Caco-2 (cell line): ENCODE data around the gene ZDHHC14. TPM values are rescaled to one million over a fixed set of nuclear protein-coding genes. Genes with fewer than 3 reads are reported as not detected.

ENCODE experiments used
- BruUV-seq: library from RNA; stranded (reverse); fragments of 400-500 nt; replicated peaks from 2 replicates; lab custom pipeline; 2021; lab: Mats Ljungman, UMichigan
- CTCF ChIA-PET: fragments of 300-600 bp; sonication (Branson Sonifier 250); formaldehyde crosslinking; loops from one replicate; lab custom pipeline; 2022; ENCODE audit warnings: antibody characterized with exemption; lab: Charles Lee
- POLR2A ChIA-PET: fragments of 300-600 bp; sonication (Branson Sonifier 250); formaldehyde crosslinking; loops from one replicate; lab custom pipeline; 2022; ENCODE audit warnings: antibody characterized with exemption; lab: Charles Lee
- DNase-seq, 2 experiments: peaks; one replicate each; pipeline versions ENCODE4 v3.0.0 to v3.0.0-alpha.2; 2020 to 2022
- H3K27me3 ChIP-seq: replicated peaks from 2 replicates; pipeline ENCODE4 v1.6.0; 2011; ENCODE audit warnings: low read length; ENCODE audit not compliant: control insufficient read depth, insufficient read depth
- H3K36me3 ChIP-seq: 2 replicates; pipeline ENCODE4 v1.5.1; 2011; ENCODE audit warnings: low read length; ENCODE audit not compliant: control insufficient read depth, insufficient read depth
- H3K4me1 ChIP-seq: fragments of 250-450 bp; sonication (Bioruptor Pico); 2 replicates; pipeline ENCODE4 v1.5.1; 2020; ENCODE audit warnings: mild to moderate bottlenecking
- H3K4me3 ChIP-seq: 2 replicates; pipeline ENCODE4 v1.5.1; 2011; ENCODE audit warnings: low read depth, mild to moderate bottlenecking, control low read depth, low read length
- H3K9me3 ChIP-seq: fragments of 250-450 bp; sonication (Bioruptor Pico); 2 replicates; pipeline ENCODE4 v1.5.1; 2020; ENCODE audit warnings: mild to moderate bottlenecking, moderate library complexity
- H3K27ac Mint-ChIP-seq: one replicate; pipeline ENCODE4 v1.8.0; 2022; ENCODE audit warnings: mixed read lengths; ENCODE audit not compliant: unreplicated experiment
- H3K27me3 Mint-ChIP-seq: one replicate; pipeline ENCODE4 v1.8.0; 2022; ENCODE audit warnings: mixed read lengths; ENCODE audit not compliant: insufficient read depth, unreplicated experiment
- H3K36me3 Mint-ChIP-seq: one replicate; pipeline ENCODE4 v1.8.0; 2022; ENCODE audit warnings: mild to moderate bottlenecking, mixed read lengths; ENCODE audit not compliant: insufficient read depth, unreplicated experiment
- H3K4me1 Mint-ChIP-seq: one replicate; pipeline ENCODE4 v1.8.0; 2022; ENCODE audit warnings: low read depth, mixed read lengths; ENCODE audit not compliant: unreplicated experiment
- H3K4me3 Mint-ChIP-seq: one replicate; pipeline ENCODE4 v1.8.0; 2022; ENCODE audit warnings: mild to moderate bottlenecking, moderate library complexity, mixed read lengths; ENCODE audit not compliant: unreplicated experiment
- H3K9me3 Mint-ChIP-seq: one replicate; pipeline ENCODE4 v1.8.0; 2022; ENCODE audit warnings: mixed read lengths; ENCODE audit not compliant: unreplicated experiment
- intact Hi-C: fragments of 100-400 bp; cut with micrococcal nuclease; formaldehyde crosslinking; loops from one replicate; pipeline ENCODE4 v1.10.0; 2022; ENCODE audit not compliant: unreplicated experiment
- total RNA-seq: library from RNA; stranded (reverse); gene quantifications from 2 replicates; pipeline ENCODE4 v1.2.3, GENCODE V29; 2022
- TF ChIP-seq, protein P1 (sequence below), 2 experiments: fragments of 200-600 bp in 1 of 2; IDR thresholded peaks; 1 replicate in 1 of 2; 2 replicates in 1 of 2; pipeline versions ENCODE4 v1.5.1 to v1.8.0; 2011 to 2022; ENCODE audit warnings: antibody characterized with exemption in 1 of 2, control low read depth in 1 of 2, inconsistent platforms in 1 of 2, low read depth in 1 of 2, low read length in 1 of 2, mild to moderate bottlenecking in 1 of 2, moderate library complexity in 1 of 2; ENCODE audit not compliant: insufficient read depth in 1 of 2, severe bottlenecking in 1 of 2, unreplicated experiment in 1 of 2

The ZDHHC14 gene
- total RNA-seq, 1 experiment from 2014 or later = 22.1 TPM

DNA sequence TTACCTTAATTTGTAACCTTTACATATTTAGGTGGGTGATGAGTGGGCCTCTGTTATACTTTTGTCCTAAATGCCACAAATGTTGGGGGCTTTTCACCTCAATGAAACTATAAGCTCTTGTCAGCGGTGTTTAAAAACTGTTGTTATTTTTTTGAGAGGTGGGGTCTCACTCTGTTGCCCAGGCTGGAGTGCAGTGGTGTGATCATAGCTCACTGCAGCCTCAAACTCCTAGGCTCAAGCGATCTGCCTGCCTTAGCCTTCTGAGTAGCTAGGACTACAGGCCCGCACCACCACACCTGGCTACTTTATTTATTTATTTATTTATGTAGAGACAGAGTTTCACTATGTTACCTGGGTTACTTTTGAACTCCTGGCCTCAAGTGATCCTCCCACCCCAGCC is 66.7 kb downstream of the ZDHHC14 start:
- Histone ChIP-seq H3K9me3 (no peaks in the 10 kb centered on the region), H3K27me3 (no peaks in the 10 kb centered on the region), H3K4me3 (no peak overlapping the region), H3K36me3 (no peaks in the 10 kb centered on the region), H3K4me1 (peaks cover 13% of the 10 kb centered on the region)
- no peak overlapping the region for H3K27ac Mint-ChIP-seq
- ChIA-PET POLR2A (no interaction called here), CTCF (no interaction called here)
- no peaks in the 10 kb centered on the region for H3K27me3 Mint-ChIP-seq
- H3K4me1 Mint-ChIP-seq = peaks cover 11% of the 10 kb centered on the region
- BruUV-seq = no TSS peak
- no peak for DNase-seq
- H3K4me3 Mint-ChIP-seq = no peak overlapping the region
- H3K36me3 Mint-ChIP-seq = peaks cover 17% of the 10 kb centered on the region
- TF ChIP-seq, protein P1, sequence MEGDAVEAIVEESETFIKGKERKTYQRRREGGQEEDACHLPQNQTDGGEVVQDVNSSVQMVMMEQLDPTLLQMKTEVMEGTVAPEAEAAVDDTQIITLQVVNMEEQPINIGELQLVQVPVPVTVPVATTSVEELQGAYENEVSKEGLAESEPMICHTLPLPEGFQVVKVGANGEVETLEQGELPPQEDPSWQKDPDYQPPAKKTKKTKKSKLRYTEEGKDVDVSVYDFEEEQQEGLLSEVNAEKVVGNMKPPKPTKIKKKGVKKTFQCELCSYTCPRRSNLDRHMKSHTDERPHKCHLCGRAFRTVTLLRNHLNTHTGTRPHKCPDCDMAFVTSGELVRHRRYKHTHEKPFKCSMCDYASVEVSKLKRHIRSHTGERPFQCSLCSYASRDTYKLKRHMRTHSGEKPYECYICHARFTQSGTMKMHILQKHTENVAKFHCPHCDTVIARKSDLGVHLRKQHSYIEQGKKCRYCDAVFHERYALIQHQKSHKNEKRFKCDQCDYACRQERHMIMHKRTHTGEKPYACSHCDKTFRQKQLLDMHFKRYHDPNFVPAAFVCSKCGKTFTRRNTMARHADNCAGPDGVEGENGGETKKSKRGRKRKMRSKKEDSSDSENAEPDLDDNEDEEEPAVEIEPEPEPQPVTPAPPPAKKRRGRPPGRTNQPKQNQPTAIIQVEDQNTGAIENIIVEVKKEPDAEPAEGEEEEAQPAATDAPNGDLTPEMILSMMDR (IDR thresholded peaks at IDR 0.05; ENCODE audit: insufficient read depth in 1 of 2, low read depth in 1 of 2, low read length in 1 of 2, severe bottlenecking in 1 of 2, unreplicated experiment in 1 of 2) = no peak
- H3K9me3 Mint-ChIP-seq = no peaks in the 10 kb centered on the region
- intact Hi-C loops = no loop called here

DNA sequence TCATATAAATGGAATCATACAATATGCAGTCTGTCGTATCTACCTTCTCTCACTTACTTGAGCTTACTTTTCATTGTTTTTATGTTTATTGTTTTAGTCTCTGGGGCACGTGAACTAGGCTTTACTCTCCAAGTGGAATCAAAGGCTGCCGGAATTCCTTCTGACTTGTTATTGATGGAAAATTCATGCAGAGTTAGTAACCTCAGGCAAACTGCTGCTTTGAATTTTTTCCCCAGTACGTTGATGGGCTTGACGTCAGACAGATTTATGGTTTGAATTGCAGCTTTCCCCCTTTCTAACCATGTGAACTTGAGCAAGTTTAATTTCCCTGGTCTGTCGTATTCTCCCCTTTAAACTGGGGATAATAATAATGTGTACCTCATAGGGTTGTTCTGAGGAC is 68.6 kb downstream of the ZDHHC14 start:
- Histone ChIP-seq H3K4me1 (peaks cover 13% of the 10 kb centered on the region), H3K9me3 (no peaks in the 10 kb centered on the region), H3K36me3 (no peaks in the 10 kb centered on the region), H3K4me3 (no peak overlapping the region), H3K27me3 (no peaks in the 10 kb centered on the region)
- Mint-ChIP-seq H3K36me3 (peaks cover 5% of the 10 kb centered on the region), H3K27me3 (no peaks in the 10 kb centered on the region), H3K9me3 (no peaks in the 10 kb centered on the region), H3K4me1 (peaks cover 11% of the 10 kb centered on the region), H3K27ac (peak overlapping the region; percentile 41), H3K4me3 (peak overlapping the region; percentile 36)
- DNase-seq = no peak
- ChIA-PET CTCF (no interaction called here), POLR2A (no interaction called here)
- TF ChIP-seq, protein P1 (IDR thresholded peaks at IDR 0.05; ENCODE audit: insufficient read depth in 1 of 2, low read depth in 1 of 2, low read length in 1 of 2, severe bottlenecking in 1 of 2, unreplicated experiment in 1 of 2) = no peak
- no TSS peak for BruUV-seq
- intact Hi-C loops = loop anchor here (1.0 to 10.0 kb wide), 3 partner anchors 82 to 151 kb away; partner anchors contain the start of gene TMEM242

DNA sequence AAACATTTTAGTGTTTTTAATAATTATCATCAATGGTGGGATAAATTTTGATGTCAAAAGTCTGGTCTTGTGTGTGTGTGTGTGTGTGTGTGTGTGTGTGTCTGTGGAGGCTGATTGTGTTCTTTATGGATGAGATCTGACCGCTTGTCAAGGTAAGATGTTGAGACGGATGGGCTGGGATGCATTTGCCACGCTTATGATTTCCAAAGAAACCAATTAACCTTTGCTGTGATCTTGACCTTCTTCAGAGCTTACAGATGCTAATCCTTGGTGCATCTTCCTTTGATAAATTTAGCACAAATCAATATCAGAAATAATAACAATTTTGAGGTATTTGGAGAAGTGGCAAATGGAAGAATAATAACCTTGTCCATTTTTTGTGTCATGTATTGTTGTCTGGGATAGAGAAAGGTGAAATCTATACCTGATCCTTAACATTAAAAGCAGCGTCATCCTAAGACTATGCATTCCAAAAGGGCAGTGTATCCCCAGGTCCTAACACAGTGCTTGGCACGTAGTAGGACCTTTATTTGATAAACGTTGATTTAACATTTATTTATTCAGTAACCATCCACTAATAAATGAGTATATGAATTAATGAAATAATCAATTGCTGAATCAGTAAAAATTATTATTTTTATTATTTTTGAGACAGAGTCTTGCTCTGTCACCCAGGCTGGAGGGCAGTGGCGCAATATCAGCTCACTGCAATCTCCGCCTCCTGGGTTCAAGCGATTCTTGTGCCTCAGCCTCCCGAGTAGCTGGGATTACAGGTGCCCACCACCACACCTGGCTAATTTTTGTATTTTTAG is 70.1 kb downstream of the ZDHHC14 start:
- CTCF ChIA-PET = no interaction called here
- TF ChIP-seq, protein P1 (IDR thresholded peaks at IDR 0.05; ENCODE audit: insufficient read depth in 1 of 2, low read depth in 1 of 2, low read length in 1 of 2, severe bottlenecking in 1 of 2, unreplicated experiment in 1 of 2) = no peak
- Histone ChIP-seq H3K4me3 (no peak overlapping the region), H3K27me3 (no peaks in the 10 kb centered on the region), H3K36me3 (no peaks in the 10 kb centered on the region), H3K9me3 (no peaks in the 10 kb centered on the region), H3K4me1 (peaks cover 13% of the 10 kb centered on the region)
- BruUV-seq = no TSS peak
- H3K4me1 Mint-ChIP-seq = peaks cover 22% of the 10 kb centered on the region
- intact Hi-C loops = loop anchor here (1.0 to 10.0 kb wide), 3 partner anchors 80 to 149 kb away; partner anchors contain the start of gene TMEM242
- peaks cover 10% of the 10 kb centered on the region for H3K36me3 Mint-ChIP-seq
- DNase-seq = no peak
- no peak overlapping the region for H3K4me3 Mint-ChIP-seq
- no peak overlapping the region for H3K27ac Mint-ChIP-seq
- no peaks in the 10 kb centered on the region for H3K9me3 Mint-ChIP-seq
- no peaks in the 10 kb centered on the region for H3K27me3 Mint-ChIP-seq
- POLR2A ChIA-PET = no interaction called here
